Liver (tissue), 9 donors: Measurements from ENCODE around the gene SASH1. TPM values are rescaled to one million over a fixed set of nuclear protein-coding genes. Genes with fewer than 3 reads are reported as not detected.

Experiments
- DNase-seq: peaks from one replicate; pipeline ENCODE4 v3.0.0-alpha.2; 2017; ENCODE audit warnings: low spot score
- H3K27ac ChIP-seq, 2 donors: one replicate each; pipeline ENCODE4 v1.7.0; 2013; ENCODE audit warnings: inconsistent platforms in 2 of 2, low read length in 2 of 2, control low read depth in 1 of 2, low read depth in 1 of 2, mild to moderate bottlenecking in 1 of 2
- H3K27me3 ChIP-seq, 4 donors: one replicate each; pipeline versions ENCODE4 v1.6.1 to v1.7.0; 2013; ENCODE audit warnings: low read length in 3 of 4, inconsistent platforms in 1 of 4, mild to moderate bottlenecking in 1 of 4, moderate library complexity in 1 of 4; ENCODE audit not compliant: control insufficient read depth in 4 of 4, insufficient read depth in 4 of 4
- H3K36me3 ChIP-seq, 4 donors: one replicate each; pipeline versions ENCODE4 v1.6.1 to v1.7.0; 2013; ENCODE audit warnings: low read length in 3 of 4, mild to moderate bottlenecking in 3 of 4, low read depth in 1 of 4, moderate library complexity in 1 of 4; ENCODE audit not compliant: control insufficient read depth in 4 of 4, insufficient read depth in 3 of 4
- H3K4me1 ChIP-seq, 4 donors: one replicate each; pipeline versions ENCODE4 v1.6.1 to v1.7.0; 2013; ENCODE audit warnings: low read length in 3 of 4, mild to moderate bottlenecking in 3 of 4, moderate library complexity in 1 of 4; ENCODE audit not compliant: control insufficient read depth in 4 of 4, insufficient read depth in 4 of 4
- H3K4me3 ChIP-seq, 3 donors: one replicate each; pipeline versions ENCODE4 v1.6.1 to v1.7.0; 2013; ENCODE audit warnings: low read length in 3 of 3, control low read depth in 1 of 3, low read depth in 1 of 3, mild to moderate bottlenecking in 1 of 3
- H3K9ac ChIP-seq, 2 donors: one replicate each; pipeline ENCODE4 v1.7.0; 2013; ENCODE audit warnings: low read length in 2 of 2, mild to moderate bottlenecking in 2 of 2, moderate library complexity in 2 of 2, control low read depth in 1 of 2, low read depth in 1 of 2
- H3K9me3 ChIP-seq, 4 donors: one replicate each; pipeline versions ENCODE4 v1.6.1 to v1.7.0; 2013; ENCODE audit warnings: low read length in 3 of 4; ENCODE audit not compliant: control insufficient read depth in 4 of 4
- ATF3 ChIP-seq: IDR thresholded peaks from 2 replicates; pipeline ENCODE4 v1.6.1; 2016; ENCODE audit warnings: antibody characterized with exemption
- CTCF ChIP-seq: fragments of 150-350 bp; IDR thresholded peaks from 2 replicates; pipeline ENCODE4 v1.5.1; 2017; ENCODE audit warnings: improper control_type of control experiment, low read depth, low read length; ENCODE audit not compliant: missing input control
- EGR1 ChIP-seq, 2 donors: IDR thresholded peaks; 2 replicates each; pipeline ENCODE4 v1.6.1; 2016 to 2018; ENCODE audit warnings: antibody characterized with exemption in 2 of 2, low read depth in 2 of 2
- FOXA1 ChIP-seq: IDR thresholded peaks from 2 replicates; pipeline ENCODE4 v1.6.1; 2016; ENCODE audit warnings: antibody characterized with exemption
- FOXA2 ChIP-seq: IDR thresholded peaks from 2 replicates; pipeline ENCODE4 v1.6.1; 2016; ENCODE audit warnings: antibody characterized with exemption
- GABPA ChIP-seq, 2 donors: IDR thresholded peaks in 1 of 2; conservative IDR thresholded peaks in 1 of 2; 2 replicates each; pipeline ENCODE4 v1.6.1; 2016; ENCODE audit warnings: antibody characterized with exemption in 2 of 2, mild to moderate bottlenecking in 1 of 2, moderate library complexity in 1 of 2
- HNF4A ChIP-seq, 2 donors: conservative IDR thresholded peaks; 2 replicates each; pipeline ENCODE4 v1.6.1; 2016; ENCODE audit warnings: antibody characterized with exemption in 2 of 2, mild to moderate bottlenecking in 2 of 2
- HNF4G ChIP-seq: IDR thresholded peaks from 2 replicates; pipeline ENCODE4 v1.6.1; 2016; ENCODE audit warnings: antibody characterized with exemption
- JUND ChIP-seq, 2 donors: IDR thresholded peaks; 2 replicates each; pipeline ENCODE4 v1.6.1; 2016; ENCODE audit warnings: antibody characterized with exemption in 2 of 2
- MAX ChIP-seq: IDR thresholded peaks from 2 replicates; pipeline ENCODE4 v1.6.1; 2016; ENCODE audit warnings: antibody characterized with exemption
- NR2F2 ChIP-seq: IDR thresholded peaks from 2 replicates; pipeline ENCODE4 v1.6.1; 2016; ENCODE audit warnings: antibody characterized with exemption
- REST ChIP-seq: IDR thresholded peaks from 2 replicates; pipeline ENCODE4 v1.6.1; 2016; ENCODE audit warnings: antibody characterized with exemption, mild to moderate bottlenecking
- SP1 ChIP-seq: IDR thresholded peaks from 2 replicates; pipeline ENCODE4 v1.6.1; 2018; ENCODE audit warnings: antibody characterized with exemption, mild to moderate bottlenecking
- TAF1 ChIP-seq: conservative IDR thresholded peaks from 2 replicates; pipeline ENCODE4 v1.6.1; 2016; ENCODE audit warnings: antibody characterized with exemption, mild to moderate bottlenecking
- WGBS: extraction: QIAGEN DNeasy Blood & Tissue Kit; methylation state at CpG from one replicate; pipeline ENCODE4 v1.1.7; 2013; 5-methylcytosine and 5-hydroxymethylcytosine counted together
- polyA plus RNA-seq, 2 donors: library from polyadenylated mRNA; stranded (reverse) in 1 of 2; unstranded in 1 of 2; fragments of 200-250 nt in 1 of 2; fragments of >200 nt in 1 of 2; fragmentation: Nextera tagmentation in 1 of 2; extraction: Ambion mirVana in 1 of 2; gene quantifications; one replicate each; pipeline versions ENCODE4 v1.2.1 to v1.2.3, GENCODE V29; 2013 to 2015
- total RNA-seq, 2 donors: library from RNA; depleted of rRNA; stranded (reverse); fragments of >200 nt; gene quantifications; one replicate each; pipeline ENCODE4 v1.2.3, GENCODE V29; 2014
- TF ChIP-seq, protein P1 (sequence below): IDR thresholded peaks from 2 replicates; pipeline ENCODE4 v1.6.1; 2016; ENCODE audit warnings: antibody characterized with exemption
- donor health status: healthy.
- donor health status: healthy.
- donor health status: healthy.
- donor health status: healthy.
- donor health status: healthy.

The SASH1 gene
- total and polyA plus RNA-seq, 4 donors, result 3.5 to 16.4 (median 7.6) TPM

- no peak overlapping the region for H3K4me3 ChIP-seq
- H3K27me3 ChIP-seq, result no peaks in the 10 kb centered on the region
- peak overlapping the region in 1 of 2 donors; percentile 8 for H3K27ac ChIP-seq
- no peak overlapping the region for H3K9ac ChIP-seq
- peaks cover 0 to 11% (median 3%) of the 10 kb centered on the region in 4 donors for H3K4me1 ChIP-seq
- H3K9me3 ChIP-seq, result no peaks in the 10 kb centered on the region
- WGBS, result 79% methylated on average over 2 of the region's 2 CpGs
- no peak for DNase-seq
- TF ChIP-seq EGR1 (IDR thresholded peaks at IDR 0.05; ENCODE audit: low read depth in 2 of 2) (no peak), HNF4A (conservative IDR thresholded peaks at IDR 0.05) (no peak)
- no peaks in the 10 kb centered on the region for H3K36me3 ChIP-seq
These were observed 119.4 kb downstream of the SASH1 start for GRCh38 chr6:148461986-148462577.

DNA sequence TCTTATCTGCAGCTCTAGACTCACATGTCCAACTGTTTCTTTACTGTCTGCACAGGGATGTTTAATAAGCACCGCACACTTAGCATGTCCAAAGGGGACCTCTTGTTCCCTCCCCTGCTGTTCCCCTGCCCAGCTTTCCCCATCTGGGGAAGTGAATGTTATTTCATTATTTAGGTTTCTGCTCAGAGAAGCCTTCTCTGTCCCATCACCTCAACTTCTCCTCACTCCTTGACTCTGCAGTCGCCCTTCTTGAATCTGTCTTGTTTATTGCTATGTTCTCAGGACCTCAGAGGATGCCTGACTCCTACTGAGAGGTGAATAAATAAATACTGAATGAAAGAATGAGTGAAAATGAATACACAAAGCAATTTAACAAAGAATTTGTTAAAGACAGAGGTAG is 121.0 kb downstream of the SASH1 start:
- Histone ChIP-seq H3K4me3 (no peak overlapping the region), H3K9ac (no peak overlapping the region)

More for the DNA sequence above, 121.0 kb downstream of the SASH1 start:
- WGBS, result 89% methylated on average over 2 of the region's 2 CpGs
- DNase-seq, result no peak
- peaks cover 0 to 11% (median 3%) of the 10 kb centered on the region in 4 donors for H3K4me1 ChIP-seq
- TF ChIP-seq CTCF (no peak), HNF4A (conservative IDR thresholded peaks at IDR 0.05) (no peak), SP1 (no peak), NR2F2 (no peak), JUND (IDR thresholded peaks at IDR 0.05) (no peak), FOXA1 (no peak), TAF1 (no peak), REST (no peak), ATF3 (no peak), EGR1 (IDR thresholded peaks at IDR 0.05; ENCODE audit: low read depth in 2 of 2) (no peak), FOXA2 (no peak), GABPA (IDR thresholded peaks at IDR 0.05 in 1 of 2, conservative IDR thresholded peaks at IDR 0.05 in 1 of 2) (no peak), HNF4G (no peak), MAX (no peak)
- TF ChIP-seq, protein P1, sequence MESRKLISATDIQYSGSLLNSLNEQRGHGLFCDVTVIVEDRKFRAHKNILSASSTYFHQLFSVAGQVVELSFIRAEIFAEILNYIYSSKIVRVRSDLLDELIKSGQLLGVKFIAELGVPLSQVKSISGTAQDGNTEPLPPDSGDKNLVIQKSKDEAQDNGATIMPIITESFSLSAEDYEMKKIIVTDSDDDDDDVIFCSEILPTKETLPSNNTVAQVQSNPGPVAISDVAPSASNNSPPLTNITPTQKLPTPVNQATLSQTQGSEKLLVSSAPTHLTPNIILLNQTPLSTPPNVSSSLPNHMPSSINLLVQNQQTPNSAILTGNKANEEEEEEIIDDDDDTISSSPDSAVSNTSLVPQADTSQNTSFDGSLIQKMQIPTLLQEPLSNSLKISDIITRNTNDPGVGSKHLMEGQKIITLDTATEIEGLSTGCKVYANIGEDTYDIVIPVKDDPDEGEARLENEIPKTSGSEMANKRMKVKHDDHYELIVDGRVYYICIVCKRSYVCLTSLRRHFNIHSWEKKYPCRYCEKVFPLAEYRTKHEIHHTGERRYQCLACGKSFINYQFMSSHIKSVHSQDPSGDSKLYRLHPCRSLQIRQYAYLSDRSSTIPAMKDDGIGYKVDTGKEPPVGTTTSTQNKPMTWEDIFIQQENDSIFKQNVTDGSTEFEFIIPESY, result no peak
- H3K27ac ChIP-seq, result no peak overlapping the region
- H3K27me3 ChIP-seq, result no peaks in the 10 kb centered on the region
- no peaks in the 10 kb centered on the region for H3K36me3 ChIP-seq
- no peaks in the 10 kb centered on the region for H3K9me3 ChIP-seq
